ENCODE measurements around the gene NSD1.
"Not testable (repeated sequence)": the region's sequence is repeated elsewhere in the genome, so short reads cannot be mapped to it uniquely, and the experiment has no call there.

The NSD1 gene

DNA sequence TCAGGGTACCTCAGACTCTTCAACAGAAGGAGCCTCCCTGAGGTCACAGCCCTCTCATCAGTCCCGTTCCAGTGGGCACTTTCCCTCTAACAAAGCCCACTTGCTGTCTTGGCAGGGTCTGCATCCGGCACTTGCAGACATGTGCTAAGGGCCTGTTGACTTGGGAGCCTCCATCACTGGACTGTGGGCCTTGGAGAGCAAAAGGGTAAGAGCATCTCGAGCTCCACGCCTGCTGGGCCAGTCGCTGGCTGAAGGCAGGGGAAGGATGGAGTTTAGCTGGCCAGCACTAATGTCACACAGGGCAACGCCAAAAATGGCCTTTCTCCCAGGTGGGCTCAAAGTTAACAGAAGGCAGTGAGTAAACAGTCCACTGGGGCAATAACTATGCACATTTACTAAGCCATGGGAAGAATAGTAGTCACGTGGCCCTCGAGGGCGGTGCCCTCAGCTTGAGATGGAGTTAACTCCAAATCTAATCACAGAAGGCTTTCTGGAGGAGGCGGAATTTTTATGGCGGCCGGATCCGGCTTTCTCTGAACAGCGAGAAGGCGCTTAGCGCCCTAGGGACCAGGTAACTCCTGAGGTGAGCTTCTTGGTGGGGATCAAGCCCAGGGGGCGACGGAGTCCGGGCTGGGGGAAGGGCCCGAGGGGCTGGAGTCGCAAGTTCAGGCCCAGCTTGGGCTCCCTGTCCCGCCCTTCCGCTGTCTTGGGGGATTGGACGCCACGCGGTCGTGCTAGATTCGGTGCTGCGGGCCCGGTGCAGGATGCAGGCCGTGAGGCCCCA, 2.0 kb upstream of the NSD1 start:
- Histone ChIP-seq H3K9ac (ENCODE audit: low read length) (peak overlapping the region; percentile 99), H3K4me1 (ENCODE audit: control insufficient read depth, insufficient read depth, low read length) (peaks cover 33% of the 10 kb centered on the region), H3K4me3 (ENCODE audit: low read depth, low read length) (peak overlapping the region; percentile 85), H3K27me3 (ENCODE audit: control insufficient read depth, insufficient read depth, low read length) (no peaks in the 10 kb centered on the region), H3K9me3 (ENCODE audit: control insufficient read depth, insufficient read depth, low read depth, low read length) (no peaks in the 10 kb centered on the region), H3K36me3 (ENCODE audit: control insufficient read depth, insufficient read depth, low read length) (peaks cover 18% of the 10 kb centered on the region), H3K27ac (ENCODE audit: low read depth, low read length) (peak overlapping the region; percentile 100)

DNA sequence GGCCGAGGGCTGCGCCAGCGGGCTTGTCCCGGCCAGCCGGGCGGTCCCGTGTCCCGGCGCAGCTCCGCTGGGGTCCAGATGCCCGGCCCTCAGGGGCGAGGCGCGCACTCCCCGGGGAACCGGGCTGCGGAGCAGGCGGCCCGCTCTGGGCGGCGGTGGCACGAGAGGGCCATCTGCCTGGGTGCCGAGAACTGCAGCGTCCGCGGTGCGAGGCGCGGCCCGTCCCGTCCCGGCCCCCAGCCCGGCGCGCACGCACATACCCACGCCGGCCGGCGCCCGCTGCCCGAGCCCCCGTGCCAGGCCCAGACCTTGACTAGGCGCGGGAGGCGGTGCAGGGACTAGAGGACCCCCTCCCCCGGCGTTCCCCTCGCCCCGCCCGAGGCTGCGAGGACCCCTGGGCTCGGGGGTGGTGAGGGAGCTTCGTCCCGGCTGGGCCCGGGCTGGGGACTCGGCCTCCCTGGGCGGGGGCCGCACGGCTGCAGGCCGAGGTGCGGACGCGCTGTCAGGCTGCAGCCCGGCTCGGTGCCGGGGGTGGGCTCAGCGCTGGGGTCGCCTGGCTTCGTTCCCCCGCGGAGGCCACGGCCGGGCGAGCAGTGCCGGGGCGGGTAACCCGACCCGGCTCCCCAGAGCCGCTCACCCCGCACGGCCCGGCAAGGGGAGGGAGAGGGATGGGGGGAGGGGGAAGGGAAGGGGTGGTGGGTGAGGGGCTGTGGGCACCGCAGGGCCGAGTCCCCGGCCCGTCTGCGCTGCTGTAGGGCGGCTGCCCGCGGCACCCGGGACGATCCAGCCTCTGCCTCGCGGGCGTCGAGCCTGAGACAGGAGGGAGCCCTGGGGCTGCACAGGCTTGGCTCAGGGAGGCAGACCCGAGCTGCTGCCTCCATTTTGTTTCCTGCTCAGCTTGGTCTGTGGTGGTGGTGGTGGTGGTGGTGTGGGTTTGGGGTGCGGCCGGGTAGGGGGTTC, 1.2 kb upstream of the NSD1 start:
- H3K36me3 ChIP-seq (ENCODE audit: control insufficient read depth, insufficient read depth, low read length): peaks cover 27% of the 10 kb centered on the region
- H3K9ac ChIP-seq (ENCODE audit: low read length): peak overlapping the region; percentile 99
- no peaks in the 10 kb centered on the region for H3K27me3 ChIP-seq (ENCODE audit: control insufficient read depth, insufficient read depth, low read length)
- H3K27ac ChIP-seq (ENCODE audit: low read depth, low read length): peak overlapping the region; percentile 100
- peaks cover 37% of the 10 kb centered on the region for H3K4me1 ChIP-seq (ENCODE audit: control insufficient read depth, insufficient read depth, low read length)
- H3K9me3 ChIP-seq (ENCODE audit: control insufficient read depth, insufficient read depth, low read depth, low read length): no peaks in the 10 kb centered on the region
- H3K4me3 ChIP-seq (ENCODE audit: low read depth, low read length): peak overlapping the region; percentile 85

DNA sequence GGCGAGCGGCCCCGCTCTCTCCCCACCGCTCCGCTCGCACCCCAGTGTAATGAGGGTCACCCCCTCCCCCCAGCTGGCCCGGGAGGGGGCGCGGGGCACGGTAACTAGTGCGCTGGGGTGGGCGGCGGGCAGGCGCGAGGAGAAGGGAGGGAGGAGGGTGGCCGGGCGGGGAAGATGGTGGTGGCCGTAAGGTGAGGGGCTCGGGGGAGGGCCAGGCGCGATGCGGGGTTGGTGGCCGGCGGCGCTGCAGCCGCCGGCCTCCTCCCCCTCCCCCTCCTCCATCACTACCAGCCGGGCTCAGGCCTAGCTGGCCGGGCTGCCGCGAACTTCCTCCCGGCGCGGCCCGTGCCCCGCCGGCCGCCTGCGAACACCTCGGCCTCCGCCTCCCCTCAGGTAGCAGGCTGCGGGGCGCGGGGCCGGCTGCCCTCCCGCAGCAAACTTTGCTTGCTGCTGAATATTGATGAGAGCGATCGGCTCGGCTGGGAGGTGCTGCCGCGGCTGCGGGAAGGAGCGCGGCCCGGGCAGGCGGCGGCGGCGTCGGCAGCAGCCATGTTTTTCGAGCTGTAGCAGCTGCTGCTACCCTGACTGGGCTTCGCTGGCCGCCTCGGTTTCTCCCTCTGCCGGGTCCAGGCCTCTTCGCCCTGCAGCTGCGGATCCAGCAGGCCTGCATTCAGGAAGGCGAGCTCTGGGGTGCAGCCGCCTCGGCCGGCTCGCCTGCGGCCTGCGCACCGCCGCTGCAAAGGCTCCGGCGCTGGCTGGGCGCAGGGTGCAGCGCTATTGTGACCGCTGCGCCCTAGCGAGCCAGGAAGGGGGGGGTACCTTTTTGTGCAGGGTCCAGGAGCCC, 502 bp downstream of the NSD1 start:
- Histone ChIP-seq H3K27me3 (ENCODE audit: control insufficient read depth, insufficient read depth, low read length) (no peaks in the 10 kb centered on the region), H3K4me1 (ENCODE audit: control insufficient read depth, insufficient read depth, low read length) (peaks cover 37% of the 10 kb centered on the region), H3K4me3 (ENCODE audit: low read depth, low read length) (peak overlapping the region; percentile 92), H3K9me3 (ENCODE audit: control insufficient read depth, insufficient read depth, low read depth, low read length) (no peaks in the 10 kb centered on the region), H3K27ac (ENCODE audit: low read depth, low read length) (peak overlapping the region; percentile 99), H3K36me3 (ENCODE audit: control insufficient read depth, insufficient read depth, low read length) (peaks cover 43% of the 10 kb centered on the region), H3K9ac (ENCODE audit: low read length) (peak overlapping the region; percentile 99)

DNA sequence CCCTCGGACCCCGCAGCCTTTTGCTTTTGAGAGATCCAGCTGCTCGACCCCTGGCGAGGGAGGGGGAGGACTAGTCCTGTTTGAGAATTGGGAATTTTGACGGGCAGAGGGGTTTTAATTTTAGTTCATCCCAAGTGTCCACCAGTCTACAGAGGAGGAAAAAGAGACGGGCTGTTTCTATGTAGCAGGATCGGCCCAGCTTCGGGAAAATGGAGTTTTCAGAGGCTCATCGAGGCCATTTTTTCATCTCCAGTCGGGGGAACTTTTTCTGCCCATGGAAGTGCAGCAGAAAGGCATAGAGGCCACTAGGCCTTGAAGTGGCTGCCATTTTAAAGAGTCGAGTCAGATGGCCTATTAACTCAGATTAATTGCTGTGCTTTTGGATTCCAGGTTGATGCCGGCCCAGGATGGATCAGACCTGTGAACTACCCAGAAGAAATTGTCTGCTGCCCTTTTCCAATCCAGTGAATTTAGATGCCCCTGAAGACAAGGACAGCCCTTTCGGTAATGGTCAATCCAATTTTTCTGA, 1.2 kb downstream of the NSD1 start:
- Histone ChIP-seq H3K9me3 (ENCODE audit: control insufficient read depth, insufficient read depth, low read depth, low read length) (no peaks in the 10 kb centered on the region), H3K9ac (ENCODE audit: low read length) (peak overlapping the region; percentile 98), H3K4me3 (ENCODE audit: low read depth, low read length) (peak overlapping the region; percentile 92), H3K36me3 (ENCODE audit: control insufficient read depth, insufficient read depth, low read length) (peaks cover 49% of the 10 kb centered on the region), H3K4me1 (ENCODE audit: control insufficient read depth, insufficient read depth, low read length) (peaks cover 37% of the 10 kb centered on the region), H3K27ac (ENCODE audit: low read depth, low read length) (peak overlapping the region; percentile 99), H3K27me3 (ENCODE audit: control insufficient read depth, insufficient read depth, low read length) (no peaks in the 10 kb centered on the region)

DNA sequence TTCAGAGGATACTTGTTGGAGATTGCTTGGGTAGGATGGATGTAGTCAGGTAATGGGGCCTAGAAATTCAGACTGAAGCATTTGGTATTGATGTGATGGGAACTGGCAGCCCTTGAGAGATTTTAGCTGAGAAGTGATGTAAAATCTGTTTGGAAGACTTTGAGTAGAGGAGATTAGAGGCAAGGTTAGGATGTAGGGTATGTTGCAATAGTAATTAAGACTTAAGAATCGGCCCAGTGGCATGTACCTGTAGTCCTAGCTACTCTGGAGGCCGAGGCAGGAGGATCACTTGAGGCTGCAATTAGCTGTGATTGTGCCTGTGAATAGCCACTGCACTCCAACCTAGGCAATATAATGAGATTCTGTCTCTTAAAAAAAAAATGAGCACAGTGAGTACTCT, 6.7 kb downstream of the NSD1 start:
- H3K27me3 ChIP-seq (ENCODE audit: control insufficient read depth, insufficient read depth, low read length): no peaks in the 10 kb centered on the region
- H3K4me3 ChIP-seq (ENCODE audit: low read depth, low read length): no peak overlapping the region
- H3K27ac ChIP-seq (ENCODE audit: low read depth, low read length): no peak overlapping the region
- H3K36me3 ChIP-seq (ENCODE audit: control insufficient read depth, insufficient read depth, low read length): peaks cover 93% of the 10 kb centered on the region
- H3K9me3 ChIP-seq (ENCODE audit: control insufficient read depth, insufficient read depth, low read depth, low read length): no peaks in the 10 kb centered on the region
- peaks cover 15% of the 10 kb centered on the region for H3K4me1 ChIP-seq (ENCODE audit: control insufficient read depth, insufficient read depth, low read length)
- no peak overlapping the region for H3K9ac ChIP-seq (ENCODE audit: low read length)

DNA sequence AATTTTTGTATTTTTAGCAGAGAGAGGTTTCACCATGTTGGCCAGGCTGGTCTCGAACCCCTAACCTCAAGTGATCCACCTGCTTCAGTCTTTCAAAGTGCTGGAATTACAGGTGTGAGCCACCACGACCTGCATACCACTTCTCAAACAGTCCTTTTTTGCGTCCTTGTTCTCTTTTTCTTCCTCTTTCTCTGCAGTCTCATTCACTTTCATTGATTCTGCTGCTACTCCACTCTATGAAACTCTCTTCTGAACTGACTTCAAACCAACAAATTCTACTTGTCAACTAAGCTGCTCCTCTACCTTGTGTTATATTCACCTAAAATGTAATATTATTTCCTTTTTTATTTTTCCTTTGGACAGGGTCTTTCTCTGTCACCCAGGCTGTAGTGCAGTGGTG, 7.9 kb downstream of the NSD1 start:
- H3K27me3 ChIP-seq (ENCODE audit: control insufficient read depth, insufficient read depth, low read length): no peaks in the 10 kb centered on the region
- no peaks in the 10 kb centered on the region for H3K9me3 ChIP-seq (ENCODE audit: control insufficient read depth, insufficient read depth, low read depth, low read length)
- H3K9ac ChIP-seq (ENCODE audit: low read length): no peak overlapping the region
- H3K4me3 ChIP-seq (ENCODE audit: low read depth, low read length): no peak overlapping the region
- peaks cover 4% of the 10 kb centered on the region; the same call in 1 of the 2 replicates for H3K4me1 ChIP-seq (ENCODE audit: control insufficient read depth, insufficient read depth, low read length)
- peaks cover 91% of the 10 kb centered on the region for H3K36me3 ChIP-seq (ENCODE audit: control insufficient read depth, insufficient read depth, low read length)
- H3K27ac ChIP-seq (ENCODE audit: low read depth, low read length): no peak overlapping the region

DNA sequence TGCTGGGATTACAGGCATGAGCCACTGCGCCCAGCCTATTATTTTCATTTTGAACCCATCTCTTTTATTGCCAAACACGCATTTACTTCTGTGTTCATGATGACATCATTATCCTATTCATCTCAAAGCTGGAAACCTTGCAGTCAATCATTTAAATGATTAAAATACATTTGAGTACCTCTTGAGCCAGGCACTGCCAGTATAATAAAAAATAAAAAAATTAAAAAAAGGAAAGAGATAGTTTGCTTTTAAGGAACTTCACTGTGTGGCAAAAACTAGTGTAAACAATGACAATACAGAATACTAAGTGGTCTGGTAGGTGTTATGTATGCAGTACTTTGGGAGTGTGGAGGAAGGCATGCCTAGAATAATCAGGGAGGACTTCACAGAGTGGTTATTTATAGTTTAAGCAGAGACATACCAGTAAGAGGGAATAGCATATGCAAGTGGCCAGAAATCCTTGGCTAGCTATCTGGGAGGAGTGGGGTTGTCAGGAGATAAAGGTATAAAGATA, 8.6 kb downstream of the NSD1 start:
- Histone ChIP-seq H3K27me3 (ENCODE audit: control insufficient read depth, insufficient read depth, low read length) (no peaks in the 10 kb centered on the region), H3K4me3 (ENCODE audit: low read depth, low read length) (no peak overlapping the region), H3K27ac (ENCODE audit: low read depth, low read length) (no peak overlapping the region), H3K9ac (ENCODE audit: low read length) (no peak overlapping the region), H3K36me3 (ENCODE audit: control insufficient read depth, insufficient read depth, low read length) (peaks cover 91% of the 10 kb centered on the region), H3K9me3 (ENCODE audit: control insufficient read depth, insufficient read depth, low read depth, low read length) (no peaks in the 10 kb centered on the region), H3K4me1 (ENCODE audit: control insufficient read depth, insufficient read depth, low read length) (no peaks in the 10 kb centered on the region)

DNA sequence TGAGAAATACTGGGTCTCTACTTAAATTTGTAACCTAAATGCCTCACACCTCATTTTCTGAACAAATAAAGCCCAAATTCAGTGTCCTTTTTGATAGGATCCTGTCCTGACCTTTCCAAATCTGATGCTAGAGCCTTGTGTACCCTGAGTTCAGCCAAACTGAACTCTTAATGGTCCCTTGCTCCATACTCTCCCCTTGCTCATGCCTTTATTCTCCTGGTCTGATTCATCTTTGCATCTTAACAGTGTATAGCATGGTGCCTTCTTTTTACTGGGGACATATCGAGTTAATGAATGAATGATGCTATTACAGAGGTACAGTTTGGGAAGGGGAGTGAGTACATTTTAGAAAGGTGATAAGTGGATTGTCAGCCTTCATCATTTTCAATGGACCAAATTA, 9.2 kb downstream of the NSD1 start:
- H3K9ac ChIP-seq (ENCODE audit: low read length): no peak overlapping the region
- no peaks in the 10 kb centered on the region for H3K4me1 ChIP-seq (ENCODE audit: control insufficient read depth, insufficient read depth, low read length)
- no peak overlapping the region for H3K27ac ChIP-seq (ENCODE audit: low read depth, low read length)
- no peak overlapping the region for H3K4me3 ChIP-seq (ENCODE audit: low read depth, low read length)
- no peaks in the 10 kb centered on the region for H3K9me3 ChIP-seq (ENCODE audit: control insufficient read depth, insufficient read depth, low read depth, low read length)
- H3K36me3 ChIP-seq (ENCODE audit: control insufficient read depth, insufficient read depth, low read length): peaks cover 91% of the 10 kb centered on the region
- no peaks in the 10 kb centered on the region for H3K27me3 ChIP-seq (ENCODE audit: control insufficient read depth, insufficient read depth, low read length)

DNA sequence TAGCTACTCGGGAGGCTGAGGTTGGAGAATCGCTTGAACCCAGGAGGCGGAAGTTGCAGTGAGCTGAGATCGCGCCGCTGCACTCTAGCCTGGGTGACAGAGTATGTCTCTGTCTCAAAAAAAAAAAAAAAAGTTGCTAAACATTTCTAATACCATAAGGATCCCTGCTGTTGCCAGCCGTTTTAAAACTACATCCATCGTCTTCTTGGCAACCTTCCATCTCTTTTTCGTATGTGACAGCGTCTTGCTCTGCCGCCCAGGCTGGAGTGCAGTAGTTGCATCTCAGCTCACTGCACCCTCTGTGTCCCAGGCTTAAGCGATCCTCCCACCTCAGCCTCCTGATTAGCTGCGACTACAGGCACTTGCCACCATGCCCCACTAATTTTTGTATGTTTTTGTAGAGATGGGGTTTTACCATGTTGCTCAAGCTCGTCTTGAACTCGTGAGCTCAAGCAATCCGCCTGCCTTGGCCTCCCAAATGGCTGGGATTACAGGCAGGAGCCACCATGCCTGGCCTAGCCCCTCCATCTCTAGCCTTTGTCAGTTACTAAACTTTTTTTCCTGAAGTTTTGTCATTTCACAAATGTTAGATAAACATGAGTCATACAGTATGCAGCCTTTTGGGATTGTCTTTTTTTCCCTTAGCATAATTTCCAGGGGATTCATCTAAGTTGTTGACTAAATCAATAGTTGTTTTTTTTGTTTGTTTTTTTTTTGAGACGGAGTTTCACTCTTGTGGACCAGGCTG, 13.5 kb downstream of the NSD1 start:
- Histone ChIP-seq H3K36me3 (ENCODE audit: control insufficient read depth, insufficient read depth, low read length) (peaks cover 89% of the 10 kb centered on the region), H3K27ac (ENCODE audit: low read depth, low read length) (no peak overlapping the region), H3K4me1 (ENCODE audit: control insufficient read depth, insufficient read depth, low read length) (no peaks in the 10 kb centered on the region), H3K4me3 (ENCODE audit: low read depth, low read length) (no peak overlapping the region), H3K27me3 (ENCODE audit: control insufficient read depth, insufficient read depth, low read length) (no peaks in the 10 kb centered on the region), H3K9me3 (ENCODE audit: control insufficient read depth, insufficient read depth, low read depth, low read length) (no peaks in the 10 kb centered on the region), H3K9ac (ENCODE audit: low read length) (no peak overlapping the region)

DNA sequence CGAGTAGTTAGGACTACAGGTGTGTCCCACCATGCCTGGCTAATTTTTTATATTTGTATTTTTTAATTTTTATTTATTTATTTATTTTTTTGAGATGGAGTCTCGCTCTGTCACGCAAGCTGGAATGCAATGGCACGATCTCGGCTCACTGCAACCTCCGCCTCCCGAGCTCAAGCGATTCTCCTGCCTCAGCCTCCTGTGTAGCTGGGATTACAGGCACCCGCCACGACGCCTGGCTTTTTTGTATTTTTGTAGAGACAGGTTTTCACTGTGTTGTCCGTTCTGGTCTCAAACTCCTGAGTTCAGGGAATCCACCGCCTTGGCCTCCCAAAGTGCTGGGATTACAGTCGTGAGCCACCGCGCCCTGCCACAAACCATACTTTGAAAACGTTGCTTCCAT, 16.5 kb downstream of the NSD1 start:
- H3K27ac ChIP-seq (ENCODE audit: low read depth, low read length); H3K27me3 ChIP-seq (ENCODE audit: control insufficient read depth, insufficient read depth, low read length); H3K4me3 ChIP-seq (ENCODE audit: low read depth, low read length); H3K4me1 ChIP-seq (ENCODE audit: control insufficient read depth, insufficient read depth, low read length); H3K9ac ChIP-seq (ENCODE audit: low read length); H3K9me3 ChIP-seq (ENCODE audit: control insufficient read depth, insufficient read depth, low read depth, low read length): not testable (repeated sequence)
- peaks cover 63% of the 10 kb centered on the region for H3K36me3 ChIP-seq (ENCODE audit: control insufficient read depth, insufficient read depth, low read length)

Measured in HUES6 (cell line).